NK-92 (cell line): Measurements from ENCODE around the gene PAF1.
"Not testable (repeated sequence)": the region's sequence is repeated elsewhere in the genome, so short reads cannot be mapped to it uniquely, and the experiment has no call there.

ENCODE experiments used
- DNase-seq: peaks from one replicate; lab custom pipeline; 2025; ENCODE audit not compliant: unreplicated experiment; lab: John Stamatoyannopoulos, UW

The PAF1 gene

GRCh38 chr19:39356647-39357046 lies 34.3 kb downstream of the PAF1 start:
- no peak for DNase-seq

GRCh38 chr19:39356073-39356472 lies 34.8 kb downstream of the PAF1 start:
- no peak for DNase-seq

GRCh38 chr19:39355253-39355652 lies 35.7 kb downstream of the PAF1 start:
- no peak for DNase-seq

GRCh38 chr19:39352381-39353255 lies 38.3 kb downstream of the PAF1 start:
- no peak for DNase-seq

GRCh38 chr19:39351537-39352064 lies 39.3 kb downstream of the PAF1 start:
- no peak for DNase-seq

- DNase-seq: no peak
Observed at GRCh38 chr19:39350156-39350555, 40.8 kb downstream of the PAF1 start.

- DNase-seq: no peak
Observed at GRCh38 chr19:39349326-39349725, 41.6 kb downstream of the PAF1 start.

- no peak for DNase-seq
Observed at GRCh38 chr19:39347332-39348164, 43.4 kb downstream of the PAF1 start.

- DNase-seq: no peak
Observed at GRCh38 chr19:39345956-39346355, 45.0 kb downstream of the PAF1 start.

GRCh38 chr19:39342647-39343305 lies 48.1 kb downstream of the PAF1 start:
- DNase-seq: no peak

GRCh38 chr19:39341719-39342604 lies 48.9 kb downstream of the PAF1 start, which contains the start of gene SAMD4B:
TSS of gene SAMD4B (plus strand) at chr19:39342421. CDS start at chr19:39356894, 14,473 bp downstream.
- peak; percentile 78 for DNase-seq

- DNase-seq: no peak
Observed at GRCh38 chr19:39341129-39341718, 49.7 kb downstream of the PAF1 start.

GRCh38 chr19:39340156-39340555 lies 50.8 kb downstream of the PAF1 start:
- DNase-seq: not testable (repeated sequence)

GRCh38 chr19:39339674-39340073 lies 51.2 kb downstream of the PAF1 start:
- no peak for DNase-seq

GRCh38 chr19:39336483-39336882 lies 54.4 kb downstream of the PAF1 start:
- no peak for DNase-seq
